GF-D8 (cell line): Measurements from ENCODE around the gene ZMYND11.
"Not testable (repeated sequence)": the region's sequence is repeated elsewhere in the genome, so short reads cannot be mapped to it uniquely, and the experiment has no call there.

ENCODE experiments used
- DNase-seq: peaks from one replicate; lab custom pipeline; 2025; lab: John Stamatoyannopoulos, UW

Gene ZMYND11

GRCh38 chr10:132946-133898 is 2.0 kb upstream of the ZMYND11 start:
- no peak for DNase-seq

GRCh38 chr10:134247-135131 is 766 bp upstream of the ZMYND11 start:
- DNase-seq: no peak

GRCh38 chr10:135601-136464 is 578 bp downstream of the ZMYND11 start:
- no peak for DNase-seq

GRCh38 chr10:136465-136762 is 1.2 kb downstream of the ZMYND11 start:
- DNase-seq: no peak

GRCh38 chr10:137031-137430 is 1.8 kb downstream of the ZMYND11 start:
- DNase-seq: no peak

GRCh38 chr10:137606-138005 is 2.4 kb downstream of the ZMYND11 start:
- no peak for DNase-seq

GRCh38 chr10:142371-142770 is 7.1 kb downstream of the ZMYND11 start:
- no peak for DNase-seq

GRCh38 chr10:152915-153314 is 17.7 kb downstream of the ZMYND11 start:
- no peak for DNase-seq

GRCh38 chr10:154348-154747 is 19.1 kb downstream of the ZMYND11 start:
- DNase-seq: no peak

GRCh38 chr10:167383-167782 is 32.1 kb downstream of the ZMYND11 start:
- DNase-seq: no peak

- no peak for DNase-seq
Measured at GRCh38 chr10:173741-174140, 38.5 kb downstream of the ZMYND11 start.

- DNase-seq: no peak
Measured at GRCh38 chr10:176677-177076, 41.4 kb downstream of the ZMYND11 start.

- DNase-seq: no peak
Measured at GRCh38 chr10:178208-178607, 43.0 kb downstream of the ZMYND11 start.

GRCh38 chr10:178723-179122 is 43.5 kb downstream of the ZMYND11 start:
- DNase-seq: no peak

- DNase-seq: no peak
Measured at GRCh38 chr10:182441-183201, 47.4 kb downstream of the ZMYND11 start.

GRCh38 chr10:184174-184573 is 48.9 kb downstream of the ZMYND11 start:
- no peak for DNase-seq

GRCh38 chr10:184911-185310 is 49.7 kb downstream of the ZMYND11 start:
- DNase-seq: no peak

GRCh38 chr10:185571-185970 is 50.3 kb downstream of the ZMYND11 start:
- DNase-seq: not testable (repeated sequence)

GRCh38 chr10:186911-187310 is 51.7 kb downstream of the ZMYND11 start:
- DNase-seq: no peak

- DNase-seq: no peak
Measured at GRCh38 chr10:188546-188945, 53.3 kb downstream of the ZMYND11 start.

- no peak for DNase-seq
Measured at GRCh38 chr10:190216-190615, 55.0 kb downstream of the ZMYND11 start.
